HG02588 (cell line): Measurements from ENCODE around the gene STAT5B.

Experiments
- ATAC-seq: cut with Tn5 transposase; IDR thresholded peaks from one replicate; pipeline ENCODE4 v1.9.1; 2021; ENCODE audit warnings: mild to moderate bottlenecking, moderate library complexity; ENCODE audit not compliant: unreplicated experiment

Gene STAT5B

DNA sequence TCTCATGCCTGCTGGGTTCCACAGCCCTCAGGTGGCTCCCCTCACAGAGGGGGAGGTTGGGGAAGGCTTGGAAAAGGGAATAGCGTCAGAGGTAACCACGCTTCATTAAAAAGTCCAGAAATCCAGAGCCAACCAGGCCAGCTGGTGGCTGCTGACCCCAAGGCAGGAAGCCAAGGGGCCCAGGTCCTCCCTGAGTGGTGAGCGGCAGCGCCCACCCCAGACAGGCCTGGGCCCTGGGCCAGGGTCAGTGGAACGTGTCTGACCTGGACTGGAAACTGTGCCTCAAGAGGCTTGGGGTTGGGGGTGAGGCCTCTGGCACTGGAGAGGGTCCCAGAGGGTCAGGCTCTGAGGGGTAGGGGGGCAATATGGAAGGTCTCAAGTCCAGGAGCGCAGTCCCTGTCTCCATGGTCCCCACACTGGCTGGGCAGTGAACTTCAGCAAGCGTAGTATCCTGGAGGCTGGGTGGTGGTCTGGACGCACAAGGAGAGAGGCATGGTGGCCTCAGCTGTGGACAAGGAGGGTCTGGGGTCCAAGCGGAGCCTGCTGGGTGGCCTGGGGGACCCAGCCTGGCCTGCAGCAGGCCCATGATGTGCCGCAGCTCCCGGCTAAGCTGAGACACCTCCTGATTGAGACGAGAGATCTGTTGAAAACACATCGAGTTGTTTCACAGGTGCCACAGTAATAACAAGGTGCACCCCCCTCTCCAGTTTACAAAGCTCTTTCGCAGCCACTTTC lies 116.2 kb downstream of the STAT5B start:
- no peak for ATAC-seq

DNA sequence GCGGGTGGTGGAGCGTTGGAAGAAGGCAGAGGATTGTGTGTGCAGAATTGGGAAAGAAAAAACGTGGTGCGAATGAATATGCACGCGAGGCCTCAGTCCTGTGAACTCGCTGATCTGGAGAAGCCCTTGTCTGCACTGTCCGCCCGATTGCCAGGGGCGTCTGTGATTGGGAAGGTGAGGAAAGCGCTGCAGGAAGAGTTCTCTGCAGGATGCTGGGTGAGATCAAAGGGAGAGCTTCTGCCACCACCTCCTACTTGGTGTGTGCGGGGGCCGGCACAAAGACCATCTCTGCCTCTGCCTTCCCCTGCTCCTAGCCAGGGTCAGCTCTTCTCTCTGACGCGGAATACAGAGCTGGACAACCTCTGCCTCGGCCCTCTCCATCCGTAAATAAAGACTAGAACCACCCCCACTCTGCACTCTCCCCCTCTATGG lies 120.6 kb downstream of the STAT5B start:
- ATAC-seq, result no peak

DNA sequence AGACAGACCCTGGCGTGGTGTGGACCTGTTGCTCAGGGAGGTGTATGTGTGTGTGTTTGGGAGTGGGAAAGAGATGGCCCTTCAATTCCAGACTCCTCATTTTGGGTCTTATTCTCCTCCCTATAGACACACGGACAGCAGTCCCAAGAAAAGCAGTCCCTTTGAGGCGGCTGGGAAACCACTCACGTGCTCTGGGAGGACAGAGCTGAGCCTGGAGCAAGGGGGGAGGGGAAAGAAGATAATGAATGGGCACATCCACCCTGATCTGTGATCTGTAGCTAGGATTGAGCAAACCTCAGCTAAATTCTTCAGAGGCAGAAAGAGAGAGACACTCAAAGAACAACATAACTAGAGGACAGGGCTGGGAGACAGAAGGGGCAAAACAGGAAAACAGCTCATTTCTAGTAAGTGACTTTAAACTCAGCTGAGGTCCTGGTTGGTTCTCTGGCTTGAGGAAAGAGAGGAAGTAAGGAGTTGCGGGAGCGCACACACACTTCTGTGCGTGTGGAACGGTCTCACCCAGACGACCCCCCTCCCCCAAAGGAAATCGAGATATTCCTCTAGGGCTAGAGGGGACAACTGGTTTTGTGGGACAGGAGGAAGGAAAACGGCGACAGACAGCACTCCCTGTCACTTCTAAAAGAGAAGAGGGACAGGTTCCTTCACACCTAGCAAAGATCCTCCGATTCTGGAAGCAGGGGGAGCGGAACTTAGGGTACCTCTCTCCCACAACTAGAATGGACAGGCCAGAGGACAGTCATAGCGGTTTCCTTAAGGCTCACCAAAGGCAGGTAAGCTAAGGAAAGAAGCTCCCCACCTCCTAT lies 122.1 kb downstream of the STAT5B start:
- ATAC-seq, result no peak
